ENCODE data around the gene MMP8. TPM values are rescaled to one million over a fixed set of nuclear protein-coding genes. Genes with fewer than 3 reads are reported as not detected.

MMP8 gene
- total and polyA plus RNA-seq, 9 of the 15 experiments (the other 6 are each of a cell fraction or from before 2014, with no cell fraction given): not detected

- 0% methylated on average over 3 of the region's 3 CpGs for WGBS (ENCODE audit: insufficient coverage, low coverage, missing lambda C conversion rate)
- ATAC-seq (no peak), FAIRE-seq (no peak), DNase-seq (ENCODE audit: extremely low read depth in 1 of 4, low spot score in 3 of 4) (no peak)
- Histone ChIP-seq H2AFZ (ENCODE audit: low read depth, low read length) (no peak overlapping the region), H3K9ac (ENCODE audit: insufficient read depth in 1 of 2, low read depth in 2 of 2, low read length in 2 of 2) (no peak overlapping the region), H3K79me2 (ENCODE audit: control insufficient read depth, insufficient read depth, low read length) (no peaks in the 10 kb centered on the region), H3K4me3 (no peak overlapping the region), H3K4me1 (replicated peaks in 1 of 2; ENCODE audit: control insufficient read depth in 2 of 2, insufficient read depth in 2 of 2, low read length in 2 of 2) (no peaks in the 10 kb centered on the region), H3K27me3 (ENCODE audit: control insufficient read depth in 2 of 2, insufficient read depth in 2 of 2, low read length in 2 of 2) (no peaks in the 10 kb centered on the region), H3K9me3 (replicated peaks; ENCODE audit: control insufficient read depth, insufficient read depth, low read depth, low read length) (no peaks in the 10 kb centered on the region), H3K27ac (ENCODE audit: extremely low read depth, low read depth, low read length) (no peak overlapping the region), H3K36me3 (ENCODE audit: control insufficient read depth, insufficient read depth, low read length) (no peaks in the 10 kb centered on the region), H3K9me1 (ENCODE audit: control insufficient read depth, insufficient read depth, low read length) (no peaks in the 10 kb centered on the region), H3K4me2 (ENCODE audit: insufficient read depth, low read length) (no peak overlapping the region), H4K20me1 (replicated peaks; ENCODE audit: control insufficient read depth, insufficient read depth, low read length) (no peaks in the 10 kb centered on the region)
- no TSS peak for BruUV-seq (replicated peaks)
- in situ Hi-C loops (cut with MboI) (no loop called here), intact Hi-C loops (cut with micrococcal nuclease) (no loop called here)
- ChIA-PET CTCF (ENCODE audit: low intra/inter-chr PET ratio) (no interaction called here), POLR2A (no interaction called here)
- TF ChIP-seq CC2D1A (IDR thresholded peaks at IDR 0.05) (no peak), CHCHD3 (CRISPR knock-in tag; IDR thresholded peaks at IDR 0.05) (no peak), CBFA2T2 (conservative IDR thresholded peaks at IDR 0.05) (no peak), RBM14 (IDR thresholded peaks at IDR 0.05; ENCODE audit: borderline replicate concordance, insufficient read depth, low read depth, low read length) (no peak), TSHZ1 (CRISPR knock-in tag; IDR thresholded peaks at IDR 0.05) (no peak), XRCC3 (IDR thresholded peaks at IDR 0.05) (no peak), POLR3G (IDR thresholded peaks at IDR 0.05; ENCODE audit: extremely low read depth, insufficient read length, insufficient replicate concordance) (no peak), TARDBP (IDR thresholded peaks at IDR 0.05) (no peak), ZBTB8A (IDR thresholded peaks at IDR 0.05; ENCODE audit: partially characterized antibody) (no peak), TEAD1 (CRISPR knock-in tag; IDR thresholded peaks at IDR 0.05) (no peak), CREM (IDR thresholded peaks at IDR 0.05; ENCODE audit: low read depth) (no peak)
- TF ChIP-seq, protein P1, sequence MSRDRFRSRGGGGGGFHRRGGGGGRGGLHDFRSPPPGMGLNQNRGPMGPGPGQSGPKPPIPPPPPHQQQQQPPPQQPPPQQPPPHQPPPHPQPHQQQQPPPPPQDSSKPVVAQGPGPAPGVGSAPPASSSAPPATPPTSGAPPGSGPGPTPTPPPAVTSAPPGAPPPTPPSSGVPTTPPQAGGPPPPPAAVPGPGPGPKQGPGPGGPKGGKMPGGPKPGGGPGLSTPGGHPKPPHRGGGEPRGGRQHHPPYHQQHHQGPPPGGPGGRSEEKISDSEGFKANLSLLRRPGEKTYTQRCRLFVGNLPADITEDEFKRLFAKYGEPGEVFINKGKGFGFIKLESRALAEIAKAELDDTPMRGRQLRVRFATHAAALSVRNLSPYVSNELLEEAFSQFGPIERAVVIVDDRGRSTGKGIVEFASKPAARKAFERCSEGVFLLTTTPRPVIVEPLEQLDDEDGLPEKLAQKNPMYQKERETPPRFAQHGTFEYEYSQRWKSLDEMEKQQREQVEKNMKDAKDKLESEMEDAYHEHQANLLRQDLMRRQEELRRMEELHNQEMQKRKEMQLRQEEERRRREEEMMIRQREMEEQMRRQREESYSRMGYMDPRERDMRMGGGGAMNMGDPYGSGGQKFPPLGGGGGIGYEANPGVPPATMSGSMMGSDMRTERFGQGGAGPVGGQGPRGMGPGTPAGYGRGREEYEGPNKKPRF (IDR thresholded peaks at IDR 0.05; ENCODE audit: low read depth, low read length): no peak
Measured at GRCh38 chr11:102704841-102705240, 19.9 kb downstream of the MMP8 start.

All from K562 (cell line).